ENCODE results near the gene ARMH4. TPM values are rescaled to one million over a fixed set of nuclear protein-coding genes. Genes with fewer than 3 reads are reported as not detected.

Gene ARMH4
- polyA plus RNA-seq, 1 donor from 2014 or later = 14.1 TPM

DNA sequence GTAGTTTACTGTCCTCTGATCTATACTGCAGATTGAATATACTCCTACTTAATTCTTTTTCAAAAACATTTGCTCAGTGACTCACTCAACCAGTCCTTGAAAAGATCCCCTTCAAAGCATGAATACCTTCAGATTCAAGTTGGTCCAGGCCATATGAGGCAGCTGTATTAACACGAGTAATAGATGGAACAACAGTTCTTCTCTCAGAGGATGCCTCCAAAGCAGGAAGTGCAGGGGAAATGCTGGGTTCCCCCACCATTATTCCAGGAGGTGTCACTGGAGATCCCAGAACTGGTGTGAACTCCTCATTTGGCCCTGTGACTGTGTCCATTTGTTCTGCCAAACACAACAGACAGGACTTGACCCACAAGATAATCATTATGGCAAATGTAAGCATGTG, 20.6 kb downstream of the ARMH4 start:
- no peaks in the 10 kb centered on the region for H4K20me1 ChIP-seq (ENCODE audit: insufficient read depth)
- no peaks in the 10 kb centered on the region for H3K9me2 ChIP-seq (ENCODE audit: insufficient read depth, low read length)
- H3F3A ChIP-seq (ENCODE audit: insufficient read depth, low read length, poor library complexity, severe bottlenecking) = no peaks in the 10 kb centered on the region
- TF ChIP-seq SMC3 (conservative IDR thresholded peaks at IDR 0.05; ENCODE audit: poor library complexity) (no peak), EZH2 (IDR thresholded peaks at IDR 0.05; ENCODE audit: borderline replicate concordance, insufficient read depth, low read length, poor library complexity, severe bottlenecking) (no peak), EP300 (conservative IDR thresholded peaks at IDR 0.05; ENCODE audit: poor library complexity, severe bottlenecking) (no peak), POLR2AphosphoS5 (IDR thresholded peaks at IDR 0.05) (no peak), TAF1 (IDR thresholded peaks at IDR 0.05; ENCODE audit: low read depth) (no peak), MXI1 (conservative IDR thresholded peaks at IDR 0.05; ENCODE audit: poor library complexity, severe bottlenecking) (no peak), RAD21 (conservative IDR thresholded peaks at IDR 0.05) (no peak)
- TF ChIP-seq, protein P1, sequence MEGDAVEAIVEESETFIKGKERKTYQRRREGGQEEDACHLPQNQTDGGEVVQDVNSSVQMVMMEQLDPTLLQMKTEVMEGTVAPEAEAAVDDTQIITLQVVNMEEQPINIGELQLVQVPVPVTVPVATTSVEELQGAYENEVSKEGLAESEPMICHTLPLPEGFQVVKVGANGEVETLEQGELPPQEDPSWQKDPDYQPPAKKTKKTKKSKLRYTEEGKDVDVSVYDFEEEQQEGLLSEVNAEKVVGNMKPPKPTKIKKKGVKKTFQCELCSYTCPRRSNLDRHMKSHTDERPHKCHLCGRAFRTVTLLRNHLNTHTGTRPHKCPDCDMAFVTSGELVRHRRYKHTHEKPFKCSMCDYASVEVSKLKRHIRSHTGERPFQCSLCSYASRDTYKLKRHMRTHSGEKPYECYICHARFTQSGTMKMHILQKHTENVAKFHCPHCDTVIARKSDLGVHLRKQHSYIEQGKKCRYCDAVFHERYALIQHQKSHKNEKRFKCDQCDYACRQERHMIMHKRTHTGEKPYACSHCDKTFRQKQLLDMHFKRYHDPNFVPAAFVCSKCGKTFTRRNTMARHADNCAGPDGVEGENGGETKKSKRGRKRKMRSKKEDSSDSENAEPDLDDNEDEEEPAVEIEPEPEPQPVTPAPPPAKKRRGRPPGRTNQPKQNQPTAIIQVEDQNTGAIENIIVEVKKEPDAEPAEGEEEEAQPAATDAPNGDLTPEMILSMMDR (IDR thresholded peaks at IDR 0.05; ENCODE audit: poor library complexity, severe bottlenecking) = no peak
- TF ChIP-seq, protein P2, sequence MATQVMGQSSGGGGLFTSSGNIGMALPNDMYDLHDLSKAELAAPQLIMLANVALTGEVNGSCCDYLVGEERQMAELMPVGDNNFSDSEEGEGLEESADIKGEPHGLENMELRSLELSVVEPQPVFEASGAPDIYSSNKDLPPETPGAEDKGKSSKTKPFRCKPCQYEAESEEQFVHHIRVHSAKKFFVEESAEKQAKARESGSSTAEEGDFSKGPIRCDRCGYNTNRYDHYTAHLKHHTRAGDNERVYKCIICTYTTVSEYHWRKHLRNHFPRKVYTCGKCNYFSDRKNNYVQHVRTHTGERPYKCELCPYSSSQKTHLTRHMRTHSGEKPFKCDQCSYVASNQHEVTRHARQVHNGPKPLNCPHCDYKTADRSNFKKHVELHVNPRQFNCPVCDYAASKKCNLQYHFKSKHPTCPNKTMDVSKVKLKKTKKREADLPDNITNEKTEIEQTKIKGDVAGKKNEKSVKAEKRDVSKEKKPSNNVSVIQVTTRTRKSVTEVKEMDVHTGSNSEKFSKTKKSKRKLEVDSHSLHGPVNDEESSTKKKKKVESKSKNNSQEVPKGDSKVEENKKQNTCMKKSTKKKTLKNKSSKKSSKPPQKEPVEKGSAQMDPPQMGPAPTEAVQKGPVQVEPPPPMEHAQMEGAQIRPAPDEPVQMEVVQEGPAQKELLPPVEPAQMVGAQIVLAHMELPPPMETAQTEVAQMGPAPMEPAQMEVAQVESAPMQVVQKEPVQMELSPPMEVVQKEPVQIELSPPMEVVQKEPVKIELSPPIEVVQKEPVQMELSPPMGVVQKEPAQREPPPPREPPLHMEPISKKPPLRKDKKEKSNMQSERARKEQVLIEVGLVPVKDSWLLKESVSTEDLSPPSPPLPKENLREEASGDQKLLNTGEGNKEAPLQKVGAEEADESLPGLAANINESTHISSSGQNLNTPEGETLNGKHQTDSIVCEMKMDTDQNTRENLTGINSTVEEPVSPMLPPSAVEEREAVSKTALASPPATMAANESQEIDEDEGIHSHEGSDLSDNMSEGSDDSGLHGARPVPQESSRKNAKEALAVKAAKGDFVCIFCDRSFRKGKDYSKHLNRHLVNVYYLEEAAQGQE (IDR thresholded peaks at IDR 0.05; ENCODE audit: borderline replicate concordance) = no peak
- no peaks in the 10 kb centered on the region for H3K9me3 ChIP-seq (ENCODE audit: low read length)
- no peaks in the 10 kb centered on the region for H3K79me2 ChIP-seq (replicated peaks; ENCODE audit: insufficient read depth, low read length)
- H3K4me2 ChIP-seq (ENCODE audit: low read length) = no peak overlapping the region
- no peak overlapping the region for H2AFZ ChIP-seq (ENCODE audit: low read depth, low read length)
- no peak overlapping the region for H3K9ac ChIP-seq (ENCODE audit: low read length)
- no peaks in the 10 kb centered on the region for H3K27me3 ChIP-seq (ENCODE audit: insufficient read depth, low read depth, low read length)
- H3K4me3 ChIP-seq (ENCODE audit: low read length) = no peak overlapping the region
- no peak overlapping the region for H3K27ac ChIP-seq (ENCODE audit: low read length)
- H3K36me3 ChIP-seq (ENCODE audit: insufficient read depth, low read length) = peaks cover 7% of the 10 kb centered on the region

DNA sequence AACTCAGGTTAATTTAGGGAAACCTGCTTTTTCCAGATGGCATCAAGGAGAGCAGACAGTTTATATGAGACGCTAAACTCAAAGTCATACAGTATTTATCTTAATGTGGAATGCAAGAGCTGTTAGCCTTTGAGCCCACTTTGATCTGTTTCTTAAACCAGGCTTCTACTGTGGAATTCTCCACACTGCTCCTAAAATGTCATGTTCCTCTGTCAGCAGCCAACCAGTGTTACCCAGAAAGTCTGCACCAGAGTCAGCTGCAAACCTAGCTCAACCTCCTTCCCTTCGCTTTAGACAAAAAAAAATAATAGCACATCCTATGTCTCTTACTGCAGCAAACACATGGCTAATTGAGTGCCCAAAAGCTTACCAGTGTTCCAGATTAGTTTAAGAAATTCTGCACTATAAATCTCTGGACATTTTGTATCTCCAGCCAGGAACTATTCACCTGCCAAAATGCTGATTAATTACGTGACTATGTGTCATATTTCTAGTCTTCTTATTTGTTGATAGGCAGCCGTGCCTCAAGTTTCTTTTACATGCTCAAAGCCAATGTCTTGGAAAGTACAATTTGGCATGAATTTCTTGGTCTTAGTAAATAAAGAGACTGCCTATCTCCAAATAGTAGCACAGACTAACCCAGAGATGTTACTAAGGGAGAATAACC, 21.8 kb downstream of the ARMH4 start:
- H2AFZ ChIP-seq (ENCODE audit: low read depth, low read length) = no peak overlapping the region

More for the DNA sequence above, 21.8 kb downstream of the ARMH4 start:
- peaks cover 7% of the 10 kb centered on the region for H3K36me3 ChIP-seq (ENCODE audit: insufficient read depth, low read length)
- TF ChIP-seq TAF1 (IDR thresholded peaks at IDR 0.05; ENCODE audit: low read depth) (no peak), MXI1 (conservative IDR thresholded peaks at IDR 0.05; ENCODE audit: poor library complexity, severe bottlenecking) (no peak), RAD21 (conservative IDR thresholded peaks at IDR 0.05) (no peak), SMC3 (conservative IDR thresholded peaks at IDR 0.05; ENCODE audit: poor library complexity) (no peak), EP300 (conservative IDR thresholded peaks at IDR 0.05; ENCODE audit: poor library complexity, severe bottlenecking) (no peak), POLR2AphosphoS5 (IDR thresholded peaks at IDR 0.05) (no peak)
- TF ChIP-seq, protein P1 (IDR thresholded peaks at IDR 0.05; ENCODE audit: poor library complexity, severe bottlenecking) = no peak
- TF ChIP-seq, protein P2 (IDR thresholded peaks at IDR 0.05; ENCODE audit: borderline replicate concordance) = no peak
- H3K4me2 ChIP-seq (ENCODE audit: low read length) = no peak overlapping the region
- H3K79me2 ChIP-seq (replicated peaks; ENCODE audit: insufficient read depth, low read length) = no peaks in the 10 kb centered on the region
- no peaks in the 10 kb centered on the region for H3K27me3 ChIP-seq (ENCODE audit: insufficient read depth, low read depth, low read length)
- H3K27ac ChIP-seq (ENCODE audit: low read length) = peak overlapping the region; percentile 8
- no peaks in the 10 kb centered on the region for H4K20me1 ChIP-seq (ENCODE audit: insufficient read depth)
- no peaks in the 10 kb centered on the region for H3F3A ChIP-seq (ENCODE audit: insufficient read depth, low read length, poor library complexity, severe bottlenecking)
- no peaks in the 10 kb centered on the region for H3K9me2 ChIP-seq (ENCODE audit: insufficient read depth, low read length)
- H3K4me3 ChIP-seq (ENCODE audit: low read length) = no peak overlapping the region
- no peaks in the 10 kb centered on the region for H3K9me3 ChIP-seq (ENCODE audit: low read length)
- no peak overlapping the region for H3K9ac ChIP-seq (ENCODE audit: low read length)

All from neural cell (in vitro differentiated cells).